ENCODE data around the gene DOCK1.

DNA sequence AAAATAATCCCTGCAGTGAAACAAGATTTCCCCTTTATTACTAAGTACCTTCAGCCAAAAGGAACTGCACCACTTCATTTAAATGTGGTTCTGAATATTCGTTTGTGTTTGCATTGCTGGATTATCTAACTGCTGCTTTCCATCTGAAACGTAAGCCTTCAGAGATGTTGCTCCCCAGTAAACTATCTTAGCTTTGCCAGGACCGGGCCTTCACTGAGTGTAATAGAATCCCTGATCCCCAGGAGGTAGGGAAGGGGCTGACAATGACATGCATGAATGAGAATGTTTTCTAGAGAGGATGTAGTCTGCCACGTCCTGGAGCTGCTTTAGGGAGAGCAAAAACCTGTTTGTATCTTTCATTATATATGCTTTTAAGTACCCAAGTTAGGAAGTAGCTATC lies 310.6 kb downstream of the DOCK1 start:
- TF ChIP-seq, protein P1, sequence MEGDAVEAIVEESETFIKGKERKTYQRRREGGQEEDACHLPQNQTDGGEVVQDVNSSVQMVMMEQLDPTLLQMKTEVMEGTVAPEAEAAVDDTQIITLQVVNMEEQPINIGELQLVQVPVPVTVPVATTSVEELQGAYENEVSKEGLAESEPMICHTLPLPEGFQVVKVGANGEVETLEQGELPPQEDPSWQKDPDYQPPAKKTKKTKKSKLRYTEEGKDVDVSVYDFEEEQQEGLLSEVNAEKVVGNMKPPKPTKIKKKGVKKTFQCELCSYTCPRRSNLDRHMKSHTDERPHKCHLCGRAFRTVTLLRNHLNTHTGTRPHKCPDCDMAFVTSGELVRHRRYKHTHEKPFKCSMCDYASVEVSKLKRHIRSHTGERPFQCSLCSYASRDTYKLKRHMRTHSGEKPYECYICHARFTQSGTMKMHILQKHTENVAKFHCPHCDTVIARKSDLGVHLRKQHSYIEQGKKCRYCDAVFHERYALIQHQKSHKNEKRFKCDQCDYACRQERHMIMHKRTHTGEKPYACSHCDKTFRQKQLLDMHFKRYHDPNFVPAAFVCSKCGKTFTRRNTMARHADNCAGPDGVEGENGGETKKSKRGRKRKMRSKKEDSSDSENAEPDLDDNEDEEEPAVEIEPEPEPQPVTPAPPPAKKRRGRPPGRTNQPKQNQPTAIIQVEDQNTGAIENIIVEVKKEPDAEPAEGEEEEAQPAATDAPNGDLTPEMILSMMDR (conservative IDR thresholded peaks at IDR 0.05), result no peak
- TF ChIP-seq ZFX (IDR thresholded peaks at IDR 0.05), result no peak

Measured in C4-2B (cell line).